Measurements from ENCODE around the gene TMPRSS13.
"Not testable (repeated sequence)": the region's sequence is repeated elsewhere in the genome, so short reads cannot be mapped to it uniquely, and the experiment has no call there.

TMPRSS13 gene

GRCh38 chr11:117929142-117929915, at the start of gene TMPRSS13:
TMPRSS13 (minus strand) TSS chr11:117929402; CDS start chr11:117929307, 95 bp downstream.
- no peak for TF ChIP-seq CTCF (IDR thresholded peaks at IDR 0.05; ENCODE audit: low read depth, low read length, missing control alignments)
- no peak within 1 kb of the TSS for H3K4me3 ChIP-seq (ENCODE audit: low read depth, low read length)
- in situ Hi-C loops (cut with HindIII; ENCODE audit: low sequenced_read_pairs): loop anchor here (25.0 kb wide), 1 partner anchor 117 kb away; the partner anchor contains the start of gene FXYD2

GRCh38 chr11:117978991-117979390, 49.8 kb upstream of the TMPRSS13 start:
- no peak overlapping the region for H3K4me3 ChIP-seq (ENCODE audit: low read depth, low read length)
- in situ Hi-C loops (cut with HindIII; ENCODE audit: low sequenced_read_pairs): no loop called here
- TF ChIP-seq CTCF (IDR thresholded peaks at IDR 0.05; ENCODE audit: low read depth, low read length, missing control alignments): no peak
- no peak for DNase-seq (ENCODE audit: low read depth)

More at GRCh38 chr11:117929142-117929915, at the start of gene TMPRSS13:
- DNase-seq (ENCODE audit: low read depth): no peak

- H3K4me3 ChIP-seq (ENCODE audit: low read depth, low read length); in situ Hi-C loops (cut with HindIII; ENCODE audit: low sequenced_read_pairs); DNase-seq (ENCODE audit: low read depth): not testable (repeated sequence)
Observed at GRCh38 chr11:117978291-117978910, 49.2 kb upstream of the TMPRSS13 start.

GRCh38 chr11:117977612-117978264, 48.5 kb upstream of the TMPRSS13 start:
- in situ Hi-C loops (cut with HindIII; ENCODE audit: low sequenced_read_pairs); H3K4me3 ChIP-seq (ENCODE audit: low read depth, low read length); DNase-seq (ENCODE audit: low read depth): not testable (repeated sequence)

GRCh38 chr11:117977029-117977428, 47.8 kb upstream of the TMPRSS13 start:
- no peak for TF ChIP-seq CTCF (IDR thresholded peaks at IDR 0.05; ENCODE audit: low read depth, low read length, missing control alignments)
- no peak overlapping the region for H3K4me3 ChIP-seq (ENCODE audit: low read depth, low read length)
- in situ Hi-C loops (cut with HindIII; ENCODE audit: low sequenced_read_pairs): no loop called here
- DNase-seq (ENCODE audit: low read depth): no peak

GRCh38 chr11:117976445-117976844, 47.2 kb upstream of the TMPRSS13 start:
- in situ Hi-C loops (cut with HindIII; ENCODE audit: low sequenced_read_pairs): no loop called here
- H3K4me3 ChIP-seq (ENCODE audit: low read depth, low read length): no peak overlapping the region
- DNase-seq (ENCODE audit: low read depth): no peak
- TF ChIP-seq CTCF (IDR thresholded peaks at IDR 0.05; ENCODE audit: low read depth, low read length, missing control alignments): no peak

- TF ChIP-seq CTCF (IDR thresholded peaks at IDR 0.05; ENCODE audit: low read depth, low read length, missing control alignments): no peak
- H3K4me3 ChIP-seq (ENCODE audit: low read depth, low read length): no peak overlapping the region
- in situ Hi-C loops (cut with HindIII; ENCODE audit: low sequenced_read_pairs): loop anchor here (5.0 kb wide), 1 partner anchor 49 kb away; no protein-coding TSS in a partner anchor
- no peak for DNase-seq (ENCODE audit: low read depth)
Observed at GRCh38 chr11:117973503-117973860, 44.3 kb upstream of the TMPRSS13 start.
